NCI-H187 (cell line): ENCODE measurements around the gene CIB4.

Experiments
- DNase-seq, 2 experiments: peaks; one replicate each; lab custom pipeline; 2025; lab: John Stamatoyannopoulos, UW

Gene CIB4

GRCh38 chr2:26642429-26642828, 1.3 kb upstream of the CIB4 start:
- no peak for DNase-seq

GRCh38 chr2:26640331-26640745, 828 bp downstream of the CIB4 start:
- DNase-seq, result no peak

GRCh38 chr2:26639685-26640243, 1.4 kb downstream of the CIB4 start:
- DNase-seq, result no peak

- DNase-seq, result no peak
These were observed 3.3 kb downstream of the CIB4 start for GRCh38 chr2:26637811-26638310.

- DNase-seq, result no peak
These were observed 4.2 kb downstream of the CIB4 start for GRCh38 chr2:26636935-26637334.

- no peak for DNase-seq
These were observed 5.8 kb downstream of the CIB4 start for GRCh38 chr2:26635401-26635800.

DNA sequence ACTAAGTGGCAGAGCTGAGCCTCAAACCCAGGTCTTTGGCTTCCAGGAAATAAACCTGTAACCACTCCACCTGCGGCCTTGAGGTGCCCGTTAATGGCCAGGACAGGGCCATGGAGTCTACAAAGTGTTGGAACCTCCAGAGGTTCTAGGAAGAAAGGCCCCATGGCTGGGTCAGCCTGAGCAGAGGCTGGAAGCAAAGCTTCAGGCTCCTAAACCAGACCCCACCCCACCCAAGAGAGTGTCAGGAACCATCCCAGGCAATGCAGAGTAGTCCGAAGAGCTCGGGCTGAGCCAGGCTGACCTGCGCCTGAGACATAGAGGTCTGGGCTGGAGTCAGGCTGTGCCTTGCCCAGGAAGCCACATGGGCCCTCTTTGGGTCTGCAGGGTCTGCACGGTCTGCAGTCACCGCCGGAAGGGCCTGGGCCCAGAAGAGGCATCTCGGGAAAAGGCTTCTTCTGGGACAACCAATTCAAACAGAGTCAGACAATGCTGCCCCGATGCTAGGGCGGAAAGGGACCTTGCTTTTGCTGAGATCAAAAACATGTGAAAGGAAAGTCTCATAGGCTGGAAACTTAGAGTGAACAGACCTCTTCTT, 6.4 kb downstream of the CIB4 start:
- DNase-seq, result no peak

DNA sequence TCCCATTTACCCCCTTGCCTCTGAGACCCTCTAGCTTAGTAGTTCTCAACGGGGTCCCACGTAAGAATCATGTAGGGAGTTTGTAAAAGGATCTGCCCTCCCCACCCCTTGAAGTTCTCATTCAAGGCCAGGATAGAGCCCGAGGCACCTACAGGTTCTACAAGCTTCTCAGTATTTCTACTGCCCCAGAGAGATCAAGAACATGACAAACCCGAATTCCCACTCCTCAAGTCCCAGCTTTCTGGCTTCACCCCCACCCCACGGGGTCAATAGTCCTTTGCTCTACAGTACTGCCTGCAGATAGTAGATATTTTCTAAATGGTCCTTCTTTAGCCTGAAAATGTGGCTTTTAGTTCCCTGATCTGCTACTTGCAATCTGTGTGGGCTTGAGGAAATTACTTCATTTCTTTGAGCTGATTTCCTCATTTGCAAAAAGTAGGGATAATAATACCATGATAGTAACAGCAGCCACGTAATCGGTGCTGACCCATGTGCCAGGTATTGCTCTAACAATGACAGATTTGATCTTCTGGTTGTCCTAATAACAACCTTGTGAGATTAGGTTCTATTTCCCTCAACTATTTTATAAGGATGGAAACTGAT, 7.1 kb downstream of the CIB4 start:
- DNase-seq, result no peak

- no peak for DNase-seq
These were observed 7.7 kb downstream of the CIB4 start for GRCh38 chr2:26633351-26633945.

GRCh38 chr2:26632624-26633185, 8.5 kb downstream of the CIB4 start:
- DNase-seq, result no peak

- DNase-seq, result no peak
These were observed 9.6 kb downstream of the CIB4 start for GRCh38 chr2:26631401-26632170.

GRCh38 chr2:26630669-26631360, 10.4 kb downstream of the CIB4 start:
- no peak for DNase-seq

- no peak for DNase-seq
These were observed 10.9 kb downstream of the CIB4 start for GRCh38 chr2:26630235-26630634.

GRCh38 chr2:26629751-26630150, 11.4 kb downstream of the CIB4 start:
- DNase-seq, result no peak

DNA sequence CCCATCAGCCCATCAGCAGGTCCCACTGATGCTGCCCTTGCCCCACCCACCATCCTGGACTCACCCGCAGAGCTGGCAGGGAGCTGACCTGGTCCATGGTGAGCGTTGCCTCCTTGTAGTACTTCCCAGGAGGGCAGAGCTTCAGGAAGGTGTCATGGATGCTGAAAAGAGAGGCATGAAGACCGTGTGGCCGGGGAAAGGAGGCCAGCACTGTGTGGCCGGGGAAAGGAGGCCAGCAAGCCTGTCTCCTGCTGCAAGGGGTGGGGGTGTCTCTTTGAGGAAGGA, 11.9 kb downstream of the CIB4 start:
- DNase-seq, result no peak

- DNase-seq, result no peak
These were observed 12.4 kb downstream of the CIB4 start for GRCh38 chr2:26628561-26629345.

DNA sequence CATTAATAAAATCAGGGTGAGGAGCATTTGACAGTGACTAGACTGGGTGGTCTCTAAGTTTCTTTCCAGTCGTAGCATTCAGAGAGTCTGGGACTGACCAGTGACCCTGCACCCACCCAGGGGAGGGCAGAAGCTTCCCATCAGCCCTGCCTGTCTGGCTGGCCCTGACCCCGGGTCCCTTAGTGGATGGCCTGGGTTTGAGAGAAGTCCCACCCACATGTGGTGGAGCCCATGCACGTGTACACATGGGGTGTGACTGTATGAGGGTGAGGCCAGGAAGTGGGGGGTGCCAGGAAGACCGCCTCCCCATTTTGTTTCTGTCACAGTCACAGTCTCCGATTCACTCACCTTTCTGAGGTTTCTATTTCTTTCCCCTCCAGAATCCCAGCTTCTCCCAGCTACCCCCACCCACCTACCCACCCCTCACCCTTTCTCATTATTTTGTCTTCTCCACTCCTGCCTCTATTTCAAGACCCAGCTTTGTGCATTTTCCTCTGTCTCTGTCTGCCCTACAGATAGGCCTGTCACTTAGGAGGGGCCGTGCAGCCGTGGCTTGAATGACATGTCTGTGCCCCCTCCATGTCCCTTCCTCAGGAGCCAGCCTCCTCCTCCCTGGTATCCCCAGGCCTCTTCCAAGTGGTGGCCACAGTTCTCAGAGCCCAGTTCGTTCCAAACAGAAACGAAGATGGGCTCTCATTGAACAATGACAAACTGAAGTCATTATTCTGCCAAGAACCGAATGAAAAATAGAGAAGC, 13.6 kb downstream of the CIB4 start:
- DNase-seq, result no peak

- DNase-seq, result no peak
These were observed 14.6 kb downstream of the CIB4 start for GRCh38 chr2:26626606-26627005.

GRCh38 chr2:26623541-26624495, 17.3 kb downstream of the CIB4 start:
- DNase-seq, result no peak
